ENCODE data around the gene DLG5.
"Not testable (repeated sequence)": the region's sequence is repeated elsewhere in the genome, so short reads cannot be mapped to it uniquely, and the experiment has no call there.

Gene DLG5

DNA sequence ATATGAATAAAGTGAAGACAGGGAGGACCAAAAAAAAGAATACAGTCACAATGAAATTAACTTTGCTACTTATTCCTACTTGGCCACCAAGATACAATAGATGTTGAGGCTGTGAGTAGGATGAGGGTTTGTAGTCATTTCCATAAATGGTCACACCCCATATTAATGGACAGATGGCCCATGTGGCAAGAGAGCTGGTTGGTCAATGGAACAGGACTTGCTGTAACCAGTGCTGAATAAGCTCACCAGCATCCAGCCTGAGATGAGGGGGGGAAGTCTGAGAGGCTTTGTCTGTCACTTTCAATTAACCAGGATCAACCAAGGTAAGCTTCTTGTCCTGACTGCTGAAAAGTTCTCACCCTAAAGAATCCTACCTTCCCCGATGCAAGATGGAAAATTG is 158.5 kb downstream of the DLG5 start:
- DNase-seq (ENCODE audit: low read depth), result no peak

DNA sequence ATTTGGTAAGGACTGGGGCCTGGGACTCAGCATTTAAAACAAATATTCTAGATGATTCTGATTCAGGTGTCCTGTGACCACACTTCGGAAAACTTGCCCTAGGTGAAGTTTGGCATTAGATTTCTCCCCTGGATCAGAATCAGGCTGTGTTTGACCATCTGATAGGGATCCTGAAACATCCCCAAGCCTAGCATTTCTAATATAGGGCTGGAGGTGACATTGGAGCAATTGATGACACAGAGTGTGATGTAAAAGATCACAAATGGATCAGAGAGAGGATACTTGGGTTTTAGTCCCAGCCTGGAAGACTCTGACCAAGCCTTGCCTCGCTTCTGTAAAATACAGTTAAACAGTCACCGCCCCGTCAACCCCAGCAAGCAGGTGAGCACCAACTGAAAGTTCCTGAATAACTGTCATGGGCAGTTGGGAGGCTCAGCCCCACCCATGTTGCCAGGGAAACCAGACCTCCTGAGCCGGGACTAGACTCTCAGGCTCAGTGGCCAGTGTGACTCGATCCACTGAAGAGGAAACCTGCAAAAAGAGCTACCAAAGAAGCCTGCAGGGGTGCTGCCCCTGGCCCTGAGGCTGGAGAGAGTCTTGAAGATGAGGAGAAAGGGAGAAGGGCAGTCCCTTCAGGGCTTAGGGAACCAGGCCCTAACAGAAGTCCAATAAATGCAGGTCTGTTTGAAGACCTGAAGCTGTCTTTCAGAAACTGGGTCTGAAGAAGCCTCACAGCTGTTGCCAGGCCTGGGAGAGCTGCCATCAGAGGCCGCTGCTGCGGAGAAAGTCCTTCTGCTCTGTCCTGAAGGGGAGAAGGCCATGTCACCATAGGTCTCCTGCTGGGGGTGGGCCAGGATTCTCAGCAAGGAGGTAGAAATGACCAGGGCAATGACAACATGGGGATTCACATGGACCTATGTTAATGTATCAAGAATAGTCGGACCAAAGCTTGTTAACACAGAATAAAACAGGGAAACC is 162.8 kb downstream of the DLG5 start:
- no peak for DNase-seq (ENCODE audit: low read depth)

- not testable (repeated sequence) for DNase-seq (ENCODE audit: low read depth)
These were observed 168.1 kb downstream of the DLG5 start for GRCh38 chr10:77758406-77758805.

DNA sequence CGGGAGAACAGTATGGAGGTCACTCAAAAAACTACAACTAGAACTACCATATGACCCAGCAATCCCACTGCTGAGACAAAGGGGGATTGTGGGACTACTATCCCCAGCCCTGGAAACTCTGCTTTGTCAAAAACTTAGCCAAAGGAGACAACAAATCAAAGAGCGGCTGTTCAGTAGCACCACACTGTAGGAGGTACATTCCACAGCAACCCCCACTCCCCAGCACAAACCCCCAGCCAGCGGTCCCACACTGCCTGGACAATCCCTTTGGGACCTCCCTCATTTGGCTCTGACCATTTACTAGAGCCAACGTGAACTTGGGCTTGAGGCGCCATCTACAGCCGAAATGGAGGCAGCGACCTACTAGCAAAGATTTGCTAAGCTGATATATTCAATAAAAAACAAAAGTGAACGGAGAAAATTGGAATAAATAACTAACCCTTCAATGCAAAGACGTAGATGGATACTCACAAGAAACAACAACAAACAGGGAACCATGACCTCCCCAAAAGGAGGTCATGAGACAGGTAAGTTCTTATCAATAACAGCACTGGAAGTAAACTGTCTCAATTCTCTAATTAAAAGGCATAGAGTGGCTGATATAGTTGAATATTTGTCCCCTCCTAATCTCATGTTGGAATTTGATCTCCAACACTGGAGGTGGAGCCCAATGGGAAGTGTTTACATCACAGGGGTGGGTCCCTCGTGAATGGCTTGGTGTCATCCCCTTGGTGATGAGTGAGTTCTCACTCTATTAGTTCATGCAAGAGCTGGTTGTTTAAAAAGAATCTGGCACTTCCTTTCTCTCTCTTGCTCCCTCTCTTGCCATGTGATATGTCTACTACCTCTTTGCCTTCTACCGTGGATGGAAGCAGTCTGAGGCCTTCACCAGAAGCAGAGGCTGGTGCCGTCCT is 170.0 kb downstream of the DLG5 start:
- DNase-seq (ENCODE audit: low read depth), result no peak

DNA sequence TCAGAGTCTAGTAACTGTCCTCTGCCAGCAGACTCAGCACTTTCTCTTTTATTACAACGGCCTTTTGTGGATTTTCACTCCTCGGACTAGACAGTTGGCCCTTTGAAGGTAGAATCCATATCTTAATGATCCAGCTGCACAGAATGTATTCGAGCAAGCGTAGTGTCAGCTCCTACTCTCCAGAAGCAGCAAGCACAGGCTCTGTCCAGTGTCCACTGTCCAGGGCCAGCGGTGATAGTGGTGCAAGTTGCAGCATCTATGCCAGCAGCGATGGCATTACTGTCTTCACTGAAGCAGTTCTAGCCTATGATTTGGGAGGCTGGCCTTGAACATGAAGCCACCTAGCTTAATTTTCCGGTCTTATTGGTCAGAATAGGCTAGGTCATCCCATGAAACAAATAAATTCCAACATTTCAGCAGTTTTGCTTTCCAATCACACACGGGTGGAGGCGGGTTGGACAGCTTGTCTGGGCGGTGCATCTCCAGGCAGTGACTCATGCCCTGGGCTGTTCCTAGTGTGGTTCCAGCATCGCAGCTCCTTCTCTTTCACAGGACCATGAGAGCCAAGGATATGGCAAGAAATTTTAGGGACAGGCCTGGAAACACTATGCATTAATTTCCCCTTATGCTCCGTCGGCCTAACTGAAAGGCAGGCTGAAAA is 180.4 kb downstream of the DLG5 start:
- DNase-seq (ENCODE audit: low read depth), result no peak

- no peak for DNase-seq (ENCODE audit: low read depth)
These were observed 182.3 kb downstream of the DLG5 start for GRCh38 chr10:77744245-77744644.

DNA sequence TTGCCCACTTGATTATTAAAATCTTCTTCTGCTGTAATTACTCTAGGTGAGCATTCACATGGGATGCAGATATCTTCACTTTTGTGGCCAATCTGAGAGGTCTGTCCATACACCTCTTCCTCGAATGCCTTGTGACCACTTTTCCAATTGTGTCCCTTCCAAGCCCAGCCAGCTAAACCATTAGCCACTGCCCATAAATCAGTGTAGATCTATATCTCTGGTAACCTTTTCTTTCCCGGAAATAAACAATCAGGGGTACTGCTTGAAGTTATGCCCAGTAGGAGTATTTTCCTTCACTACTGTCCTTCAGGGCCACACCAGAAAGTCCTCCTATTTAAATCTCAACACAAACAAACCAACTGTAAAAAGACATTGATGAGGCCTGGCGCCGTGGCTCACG is 184.4 kb downstream of the DLG5 start:
- no peak for DNase-seq (ENCODE audit: low read depth)

GRCh38 chr10:77741746-77742145 is 184.8 kb downstream of the DLG5 start:
- DNase-seq (ENCODE audit: low read depth), result no peak

Data from stimulated activated CD8-positive, alpha-beta memory T cell treated with anti-CD3 and anti-CD28 coated beads, Interleukin-12 subunit alpha, Interleukin-12 subunit beta, amount 100 ng/mL, for 1 hour (primary cell).